CD4-positive, alpha-beta memory T cell (primary cell): ENCODE results near the gene HEPHL1. TPM values are rescaled to one million over a fixed set of nuclear protein-coding genes. Genes with fewer than 3 reads are reported as not detected.
A peak's percentile ranks its signal among the peaks of the same experiment; 100 is the strongest.

ENCODE experiments used
- CTCF ChIA-PET: fragments of 350-600 bp; sonication (Branson Sonifier 250); formaldehyde crosslinking; loops from one replicate; lab custom pipeline; 2021; ENCODE audit warnings: inconsistent platforms; ENCODE audit not compliant: partially characterized antibody; lab: Charles Lee
- POLR2A ChIA-PET: fragments of 350-600 bp; sonication (Branson Sonifier 250); formaldehyde crosslinking; loops from one replicate; lab custom pipeline; 2021; ENCODE audit not compliant: partially characterized antibody; lab: Charles Lee
- DNase-seq, 5 donors: peaks; one replicate each; pipeline versions ENCODE4 v3.0.0 to v3.0.0-alpha.2; 2020 to 2022; ENCODE audit warnings: mixed read lengths in 1 of 5
- H3K27ac ChIP-seq: one replicate; pipeline ENCODE4 v1.7.0; 2013; ENCODE audit warnings: low read depth, low read length
- H3K27me3 ChIP-seq: 2 replicates; pipeline ENCODE4 v1.7.0; 2013; ENCODE audit warnings: mild to moderate bottlenecking, low read length, moderate library complexity; ENCODE audit not compliant: insufficient read depth
- H3K36me3 ChIP-seq: 2 replicates; pipeline ENCODE4 v1.7.0; 2013; ENCODE audit warnings: mild to moderate bottlenecking, low read length, moderate library complexity; ENCODE audit not compliant: insufficient read depth
- H3K4me1 ChIP-seq: 2 replicates; pipeline ENCODE4 v1.7.0; 2013; ENCODE audit warnings: mild to moderate bottlenecking, low read length, moderate library complexity; ENCODE audit not compliant: insufficient read depth
- H3K4me3 ChIP-seq, 2 donors: one replicate each; pipeline ENCODE4 v1.7.0; 2013; ENCODE audit warnings: low read length in 2 of 2, mild to moderate bottlenecking in 1 of 2
- H3K9me3 ChIP-seq, 2 donors: one replicate each; pipeline ENCODE4 v1.7.0; 2013; ENCODE audit warnings: low read length in 2 of 2, control low read depth in 1 of 2; ENCODE audit not compliant: control insufficient read depth in 1 of 2
- H3K27ac Mint-ChIP-seq, 7 donors: one replicate each; pipeline ENCODE4 v1.8.0; 2020 to 2021; ENCODE audit warnings: mixed read lengths in 7 of 7, mild to moderate bottlenecking in 6 of 7, inconsistent platforms in 3 of 7, moderate library complexity in 3 of 7
- H3K27me3 Mint-ChIP-seq, 2 donors: one replicate each; pipeline ENCODE4 v1.8.0; 2020 to 2021; ENCODE audit warnings: mixed read lengths in 2 of 2
- H3K36me3 Mint-ChIP-seq, 2 donors: one replicate each; pipeline ENCODE4 v1.8.0; 2020 to 2021; ENCODE audit warnings: mixed read lengths in 2 of 2, inconsistent platforms in 1 of 2, mild to moderate bottlenecking in 1 of 2
- H3K4me1 Mint-ChIP-seq, 4 donors: one replicate each; pipeline ENCODE4 v1.8.0; 2020 to 2021; ENCODE audit warnings: mixed read lengths in 4 of 4, mild to moderate bottlenecking in 1 of 4
- H3K4me3 Mint-ChIP-seq, 8 donors: one replicate each; pipeline ENCODE4 v1.8.0; 2020 to 2021; ENCODE audit warnings: mixed read lengths in 8 of 8, mild to moderate bottlenecking in 7 of 8, moderate library complexity in 6 of 8, inconsistent platforms in 3 of 8
- H3K9me3 Mint-ChIP-seq, 8 donors: one replicate each; pipeline ENCODE4 v1.8.0; 2020 to 2021; ENCODE audit warnings: mixed read lengths in 8 of 8, mild to moderate bottlenecking in 5 of 8, inconsistent platforms in 3 of 8, moderate library complexity in 1 of 8
- intact Hi-C: fragments of 100-400 bp; cut with micrococcal nuclease; formaldehyde crosslinking; loops from one replicate; pipeline ENCODE4 v1.15.1; 2023
- polyA plus RNA-seq, 2 donors: library from polyadenylated mRNA; unstranded; fragments of 300-500 nt; fragmentation: Illumina TruSeq; gene quantifications; one replicate each; pipeline ENCODE4 v1.2.3, GENCODE V29; 2021
- total RNA-seq, 2 experiments: library from RNA; stranded (reverse); gene quantifications; one replicate each; pipeline ENCODE4 v1.2.3, GENCODE V29; 2021

The HEPHL1 gene
- total and polyA plus RNA-seq, 4 experiments from 2014 or later: not detected

DNA sequence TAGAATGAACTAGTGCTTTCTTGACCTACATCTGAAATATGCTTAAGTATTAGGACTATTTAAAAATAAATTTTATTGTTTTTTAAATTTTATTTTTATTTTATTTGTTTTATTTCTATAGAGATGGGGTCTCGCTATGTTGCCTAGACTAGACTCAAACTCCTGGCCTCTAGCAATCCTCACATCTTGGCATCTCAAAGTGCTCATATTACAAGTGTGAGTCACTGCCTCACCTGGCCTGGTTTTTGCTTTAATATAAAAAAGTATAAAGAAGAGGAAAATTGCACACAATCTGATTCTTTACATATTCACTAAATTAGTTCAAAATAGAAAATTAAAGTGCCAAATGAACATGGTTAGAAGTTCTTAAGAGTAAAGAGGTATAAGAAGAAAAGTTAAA is 37.5 kb downstream of the HEPHL1 start:
- DNase-seq: no peak
- H3K4me1 ChIP-seq: no peaks in the 10 kb centered on the region
- Mint-ChIP-seq H3K4me1 (no peaks in the 10 kb centered on the region), H3K27ac (no peak overlapping the region), H3K27me3 (peaks cover 1 to 7% of the 10 kb centered on the region in 2 donors), H3K4me3 (no peak overlapping the region), H3K36me3 (no peaks in the 10 kb centered on the region), H3K9me3 (peaks cover 0 to 3% (median 0%) of the 10 kb centered on the region in 8 donors)
- no peak overlapping the region for H3K27ac ChIP-seq
- ChIA-PET POLR2A (no interaction called here), CTCF (no interaction called here)
- no peaks in the 10 kb centered on the region for H3K9me3 ChIP-seq
- no peaks in the 10 kb centered on the region for H3K27me3 ChIP-seq
- intact Hi-C loops: no loop called here
- H3K4me3 ChIP-seq: no peak overlapping the region
- H3K36me3 ChIP-seq: no peaks in the 10 kb centered on the region

GRCh38 chr11:94059065-94059464 is 37.9 kb downstream of the HEPHL1 start:
- H3K4me3 Mint-ChIP-seq: no peak overlapping the region
- no peak overlapping the region for H3K27ac Mint-ChIP-seq
- Histone ChIP-seq H3K4me1 (no peaks in the 10 kb centered on the region), H3K27ac (no peak overlapping the region), H3K36me3 (no peaks in the 10 kb centered on the region), H3K27me3 (no peaks in the 10 kb centered on the region), H3K9me3 (no peaks in the 10 kb centered on the region), H3K4me3 (no peak overlapping the region)
- POLR2A ChIA-PET: no interaction called here
- no peaks in the 10 kb centered on the region for H3K36me3 Mint-ChIP-seq
- no peaks in the 10 kb centered on the region for H3K4me1 Mint-ChIP-seq
- intact Hi-C loops: no loop called here
- H3K9me3 Mint-ChIP-seq: peaks cover 0 to 3% (median 0%) of the 10 kb centered on the region in 8 donors
- H3K27me3 Mint-ChIP-seq: peaks cover 2 to 7% of the 10 kb centered on the region in 2 donors
- CTCF ChIA-PET: no interaction called here
- DNase-seq: no peak

- intact Hi-C loops: no loop called here
- no peak overlapping the region for H3K27ac ChIP-seq
- H3K9me3 ChIP-seq: no peaks in the 10 kb centered on the region
- no peaks in the 10 kb centered on the region for H3K36me3 ChIP-seq
- peaks cover 4 to 7% of the 10 kb centered on the region in 2 donors for H3K27me3 Mint-ChIP-seq
- no peak for DNase-seq
- H3K36me3 Mint-ChIP-seq: no peaks in the 10 kb centered on the region
- H3K4me3 Mint-ChIP-seq: no peak overlapping the region
- peaks cover 0 to 3% (median 0%) of the 10 kb centered on the region in 8 donors for H3K9me3 Mint-ChIP-seq
- ChIA-PET POLR2A (no interaction called here), CTCF (no interaction called here)
- H3K4me3 ChIP-seq: no peak overlapping the region
- no peak overlapping the region for H3K27ac Mint-ChIP-seq
- H3K27me3 ChIP-seq: no peaks in the 10 kb centered on the region
- no peaks in the 10 kb centered on the region for H3K4me1 ChIP-seq
- H3K4me1 Mint-ChIP-seq: no peaks in the 10 kb centered on the region
Measured at GRCh38 chr11:94060401-94060800, 39.2 kb downstream of the HEPHL1 start.

DNA sequence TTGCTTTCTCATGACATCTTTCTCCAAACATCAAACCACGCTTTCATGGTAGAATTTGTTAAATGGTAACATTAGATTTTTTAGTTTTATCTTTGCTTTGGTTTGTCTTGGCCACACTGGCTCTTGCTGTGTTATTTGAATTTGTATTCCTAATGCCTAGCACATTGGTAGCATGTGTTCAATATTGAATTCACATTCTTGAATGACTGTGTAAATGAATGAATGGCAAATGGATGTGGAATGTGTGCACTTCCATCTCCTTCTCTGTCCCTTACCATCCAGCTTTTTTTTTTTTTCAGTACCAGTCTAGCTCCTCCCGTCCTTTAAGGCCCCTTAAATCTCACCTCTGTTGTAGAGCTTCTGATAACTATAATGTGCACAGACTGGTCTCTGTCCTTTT is 41.2 kb downstream of the HEPHL1 start:
- H3K27me3 ChIP-seq: no peaks in the 10 kb centered on the region
- H3K4me3 ChIP-seq: no peak overlapping the region
- H3K27me3 Mint-ChIP-seq: peaks cover 5 to 7% of the 10 kb centered on the region in 2 donors
- no peaks in the 10 kb centered on the region for H3K36me3 Mint-ChIP-seq
- CTCF ChIA-PET: no interaction called here
- peaks cover 0 to 3% (median 0%) of the 10 kb centered on the region in 8 donors for H3K9me3 Mint-ChIP-seq
- no peak overlapping the region for H3K4me3 Mint-ChIP-seq
- H3K4me1 ChIP-seq: no peaks in the 10 kb centered on the region
- no peak overlapping the region for H3K27ac ChIP-seq
- no peak overlapping the region for H3K27ac Mint-ChIP-seq
- intact Hi-C loops: no loop called here
- no peaks in the 10 kb centered on the region for H3K9me3 ChIP-seq
- POLR2A ChIA-PET: no interaction called here
- H3K4me1 Mint-ChIP-seq: no peaks in the 10 kb centered on the region
- no peak for DNase-seq
- H3K36me3 ChIP-seq: no peaks in the 10 kb centered on the region

DNA sequence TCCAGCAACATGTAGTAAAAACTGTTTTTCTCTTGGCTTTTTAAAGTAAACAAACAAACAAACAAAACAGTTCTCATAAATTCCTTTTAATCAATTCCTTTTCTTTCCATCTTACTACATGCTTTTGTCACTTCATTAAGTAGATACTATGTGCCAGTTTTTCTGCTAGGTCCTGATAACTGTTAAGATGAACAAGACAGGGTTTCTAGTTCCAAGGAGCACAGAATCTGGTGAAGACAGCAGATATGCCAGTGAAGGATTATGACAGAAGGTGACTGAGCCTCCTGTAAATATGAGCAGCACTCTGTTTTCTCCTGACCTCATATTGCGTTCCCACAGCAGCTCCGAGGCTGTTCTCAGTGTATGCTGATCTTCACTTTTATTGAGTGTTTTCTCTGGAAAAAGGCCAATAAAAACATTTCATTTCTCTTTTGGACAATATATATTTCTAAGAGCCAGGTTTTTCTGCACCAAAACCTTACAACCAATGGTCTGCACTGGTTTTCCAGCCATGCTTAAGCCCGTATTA is 45.8 kb downstream of the HEPHL1 start:
- CTCF ChIA-PET: no interaction called here
- H3K36me3 ChIP-seq: no peaks in the 10 kb centered on the region
- intact Hi-C loops: no loop called here
- H3K27ac ChIP-seq: no peak overlapping the region
- POLR2A ChIA-PET: no interaction called here
- H3K4me3 ChIP-seq: no peak overlapping the region
- no peaks in the 10 kb centered on the region for H3K9me3 ChIP-seq
- Mint-ChIP-seq H3K4me3 (no peak overlapping the region), H3K27me3 (peaks cover 0 to 5% of the 10 kb centered on the region in 2 donors), H3K4me1 (no peaks in the 10 kb centered on the region), H3K36me3 (no peaks in the 10 kb centered on the region), H3K27ac (no peak overlapping the region), H3K9me3 (peaks cover 0 to 2% (median 0%) of the 10 kb centered on the region in 8 donors)
- DNase-seq: no peak
- no peaks in the 10 kb centered on the region for H3K27me3 ChIP-seq
- H3K4me1 ChIP-seq: no peaks in the 10 kb centered on the region

DNA sequence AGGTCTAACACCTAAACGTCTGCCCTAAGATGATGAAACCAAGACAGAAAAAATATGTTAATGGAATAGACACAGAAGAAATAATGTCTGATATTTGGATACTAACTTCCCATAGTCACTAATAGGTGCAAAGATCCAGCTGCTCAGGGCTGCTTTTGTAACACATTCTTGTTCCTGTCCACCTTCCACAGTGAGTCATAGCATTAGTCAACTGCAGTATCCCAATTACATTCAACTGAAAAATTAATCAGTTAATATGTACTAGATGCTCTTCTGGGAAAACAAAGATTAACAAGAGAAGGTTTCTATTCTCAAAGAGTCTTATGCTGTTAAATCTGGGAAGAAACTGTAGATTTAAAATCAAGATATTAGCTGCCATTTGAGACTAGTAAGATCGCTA is 47.6 kb downstream of the HEPHL1 start:
- Histone ChIP-seq H3K9me3 (no peaks in the 10 kb centered on the region), H3K4me1 (no peaks in the 10 kb centered on the region), H3K27me3 (no peaks in the 10 kb centered on the region), H3K27ac (no peak overlapping the region), H3K36me3 (no peaks in the 10 kb centered on the region), H3K4me3 (no peak overlapping the region)
- H3K27me3 Mint-ChIP-seq: peaks cover 0 to 5% of the 10 kb centered on the region in 2 donors
- H3K27ac Mint-ChIP-seq: no peak overlapping the region
- H3K4me3 Mint-ChIP-seq: no peak overlapping the region
- H3K4me1 Mint-ChIP-seq: no peaks in the 10 kb centered on the region
- POLR2A ChIA-PET: no interaction called here
- no peaks in the 10 kb centered on the region for H3K36me3 Mint-ChIP-seq
- intact Hi-C loops: no loop called here
- peaks cover 0 to 2% (median 0%) of the 10 kb centered on the region in 8 donors for H3K9me3 Mint-ChIP-seq
- DNase-seq: no peak
- CTCF ChIA-PET: no interaction called here

- CTCF ChIA-PET: no interaction called here
- Mint-ChIP-seq H3K36me3 (no peaks in the 10 kb centered on the region), H3K27ac (no peak overlapping the region), H3K4me3 (peak overlapping the region in 1 of 8 donors; percentile 33), H3K4me1 (no peaks in the 10 kb centered on the region), H3K9me3 (peaks cover 0 to 3% (median 0%) of the 10 kb centered on the region in 8 donors), H3K27me3 (peaks cover 10 to 17% of the 10 kb centered on the region in 2 donors)
- no peaks in the 10 kb centered on the region for H3K4me1 ChIP-seq
- POLR2A ChIA-PET: no interaction called here
- intact Hi-C loops: no loop called here
- no peak for DNase-seq
- no peak overlapping the region for H3K4me3 ChIP-seq
- H3K9me3 ChIP-seq: no peaks in the 10 kb centered on the region
- H3K27ac ChIP-seq: no peak overlapping the region
- no peaks in the 10 kb centered on the region for H3K27me3 ChIP-seq
- H3K36me3 ChIP-seq: no peaks in the 10 kb centered on the region
Measured at GRCh38 chr11:94077552-94078293, 56.6 kb downstream of the HEPHL1 start.
